BE2C (cell line): ENCODE results near the gene SCYGR6.
"Not testable (repeated sequence)": the region's sequence is repeated elsewhere in the genome, so short reads cannot be mapped to it uniquely, and the experiment has no call there.

Experiments
- DNase-seq: peaks from one replicate; pipeline ENCODE4 v3.0.0-alpha.2; 2020
- H3K27me3 ChIP-seq: fragments of 250-450 bp; sonication (Bioruptor Pico); 2 replicates; pipeline ENCODE4 v1.5.1; 2020; ENCODE audit warnings: mild to moderate bottlenecking
- H3K36me3 ChIP-seq: fragments of 250-450 bp; sonication (Bioruptor Pico); 2 replicates; pipeline ENCODE4 v1.5.1; 2020; ENCODE audit warnings: mild to moderate bottlenecking
- H3K4me1 ChIP-seq: fragments of 250-450 bp; sonication (Bioruptor Pico); 2 replicates; pipeline ENCODE4 v1.5.1; 2020
- H3K4me3 ChIP-seq: 2 replicates; pipeline ENCODE4 v1.5.1; 2011; ENCODE audit warnings: low read depth, low read length
- H3K9me3 ChIP-seq: fragments of 250-450 bp; sonication (Bioruptor Pico); 2 replicates; pipeline ENCODE4 v1.5.1; 2020
- CTCF ChIP-seq: IDR thresholded peaks from 2 replicates; pipeline ENCODE4 v1.5.1; 2012; ENCODE audit warnings: mild to moderate bottlenecking, low read depth, low read length

Gene SCYGR6

GRCh38 chr2:227740705-227741104, 16.1 kb upstream of the SCYGR6 start:
- H3K4me1 ChIP-seq, H3K9me3 ChIP-seq, H3K27me3 ChIP-seq, H3K36me3 ChIP-seq, H3K4me3 ChIP-seq, DNase-seq: not testable (repeated sequence)
- peak; percentile 17 for TF ChIP-seq CTCF

- no peaks in the 10 kb centered on the region for H3K4me1 ChIP-seq
- H3K4me3 ChIP-seq, result no peak overlapping the region
- H3K9me3 ChIP-seq, result no peaks in the 10 kb centered on the region
- H3K27me3 ChIP-seq, result no peaks in the 10 kb centered on the region
- no peak for TF ChIP-seq CTCF
- no peaks in the 10 kb centered on the region for H3K36me3 ChIP-seq
- DNase-seq, result no peak
These were observed 14.8 kb upstream of the SCYGR6 start for GRCh38 chr2:227739351-227739750.

GRCh38 chr2:227728035-227728434, 3.5 kb upstream of the SCYGR6 start, which contains the start of gene SCYGR7:
Gene SCYGR7 (plus strand): TSS chr2:227728335. CDS start chr2:227728335, 0 bp downstream.
- no peak for TF ChIP-seq CTCF
- H3K9me3 ChIP-seq, result no peaks in the 10 kb centered on the region
- no peaks in the 10 kb centered on the region for H3K4me1 ChIP-seq
- no peak within 1 kb of the TSS for H3K4me3 ChIP-seq
- DNase-seq, result no peak
- H3K27me3 ChIP-seq, result peaks cover 4% of the 10 kb centered on the region
- H3K36me3 ChIP-seq, result no peaks in the 10 kb centered on the region

GRCh38 chr2:227722821-227723220, 1.7 kb downstream of the SCYGR6 start:
- not testable (repeated sequence) for H3K36me3 ChIP-seq, H3K4me1 ChIP-seq, H3K9me3 ChIP-seq, H3K4me3 ChIP-seq, DNase-seq, H3K27me3 ChIP-seq

GRCh38 chr2:227720680-227721079, 3.9 kb downstream of the SCYGR6 start:
- DNase-seq, result no peak
- Histone ChIP-seq H3K27me3 (peaks cover 17% of the 10 kb centered on the region), H3K4me3 (no peak overlapping the region), H3K4me1 (no peaks in the 10 kb centered on the region), H3K36me3 (no peaks in the 10 kb centered on the region), H3K9me3 (no peaks in the 10 kb centered on the region)
- no peak for TF ChIP-seq CTCF

- Histone ChIP-seq H3K9me3 (no peaks in the 10 kb centered on the region), H3K36me3 (no peaks in the 10 kb centered on the region), H3K27me3 (peaks cover 17% of the 10 kb centered on the region), H3K4me1 (no peaks in the 10 kb centered on the region), H3K4me3 (no peak overlapping the region)
- no peak for DNase-seq
- TF ChIP-seq CTCF, result no peak
These were observed 4.9 kb downstream of the SCYGR6 start for GRCh38 chr2:227719641-227720040.
